Breast epithelium (tissue), 4 donors: Measurements from ENCODE around the gene HES3. TPM values are rescaled to one million over a fixed set of nuclear protein-coding genes. Genes with fewer than 3 reads are reported as not detected.

Source experiments
- DNase-seq, 2 donors: peaks; one replicate each; pipeline ENCODE4 v3.0.0-alpha.2; 2019; ENCODE audit warnings: low spot score in 2 of 2
- H3K27ac ChIP-seq, 2 donors: fragments of 200-600 bp; sonication (generic) in 1 of 2; one replicate each; pipeline ENCODE4 v1.5.1; 2016 to 2019; ENCODE audit warnings: mild to moderate bottlenecking in 1 of 2
- H3K27me3 ChIP-seq, 2 donors: fragments of 200-600 bp; sonication (generic) in 1 of 2; one replicate each; pipeline versions ENCODE4 v1.5.1 to v1.6.0; 2017 to 2019; ENCODE audit warnings: control low read depth in 1 of 2, mild to moderate bottlenecking in 1 of 2
- H3K36me3 ChIP-seq: fragments of 200-600 bp; one replicate; pipeline ENCODE4 v1.5.1; 2019
- H3K4me1 ChIP-seq, 2 donors: fragments of 200-600 bp; sonication (generic); one replicate each; pipeline ENCODE4 v1.5.1; 2016 to 2019; ENCODE audit warnings: control low read depth in 1 of 2
- H3K4me3 ChIP-seq, 3 donors: fragments of 200-600 bp; sonication (generic); 1 replicate in 2 of 3; 2 replicates in 1 of 3; pipeline ENCODE4 v1.5.1; 2016 to 2019; ENCODE audit warnings: mild to moderate bottlenecking in 3 of 3, moderate library complexity in 2 of 3
- H3K9me3 ChIP-seq, 2 donors: fragments of 200-600 bp; sonication (generic) in 1 of 2; one replicate each; pipeline ENCODE4 v1.5.1; 2016 to 2019; ENCODE audit warnings: control low read depth in 1 of 2
- POLR2A ChIP-seq: fragments of 450-650 bp; IDR thresholded peaks from one replicate; pipeline ENCODE4 v1.6.1; 2016; ENCODE audit warnings: antibody characterized with exemption, mild to moderate bottlenecking, moderate library complexity
- POLR2AphosphoS5 ChIP-seq, 3 donors: sonication (generic); formaldehyde crosslinking; IDR thresholded peaks; one replicate each; pipeline ENCODE4 v1.6.1; 2017; ENCODE audit warnings: antibody characterized with exemption in 3 of 3
- intact Hi-C: fragments of 100-400 bp; cut with DNase I; formaldehyde crosslinking; loops from one replicate; pipeline ENCODE4 v1.15.1; 2023; ENCODE audit warnings: low total_unique reads
- total RNA-seq, 3 donors: library from RNA; depleted of rRNA; stranded (reverse); fragments of >200 nt; gene quantifications; one replicate each; pipeline ENCODE4 v1.1.0, GENCODE V29; 2016
- TF ChIP-seq, protein P1 (sequence below), 3 donors: fragments of 450-650 bp; IDR thresholded peaks; one replicate each; pipeline ENCODE4 v1.5.1; 2016 to 2017; ENCODE audit warnings: antibody characterized with exemption in 3 of 3, mild to moderate bottlenecking in 3 of 3, moderate library complexity in 3 of 3

The HES3 gene, protein sequence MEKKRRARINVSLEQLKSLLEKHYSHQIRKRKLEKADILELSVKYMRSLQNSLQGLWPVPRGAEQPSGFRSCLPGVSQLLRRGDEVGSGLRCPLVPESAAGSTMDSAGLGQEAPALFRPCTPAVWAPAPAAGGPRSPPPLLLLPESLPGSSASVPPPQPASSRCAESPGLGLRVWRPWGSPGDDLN
- total RNA-seq, result not detected

DNA sequence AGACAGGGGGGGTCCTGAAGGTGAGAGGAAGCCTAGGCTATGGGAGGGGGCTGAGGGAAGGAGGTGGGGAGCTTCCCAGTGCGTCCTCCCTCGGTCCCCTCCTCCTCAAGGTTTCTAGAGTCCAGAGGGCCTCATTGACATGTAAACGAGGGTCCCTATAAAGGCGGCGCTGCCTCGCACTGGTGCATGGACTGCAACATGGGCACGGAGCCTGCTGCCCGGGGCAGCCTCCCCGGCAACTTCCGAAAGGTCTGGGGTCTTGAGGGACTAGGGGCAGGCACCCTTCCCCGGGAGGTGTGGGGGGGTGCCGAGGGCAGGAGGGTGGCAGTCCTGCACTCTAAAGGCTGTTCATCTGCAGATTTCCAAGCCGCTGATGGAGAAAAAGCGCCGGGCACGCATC is at the start of gene HES3:
Gene HES3, plus strand, starts transcription at position 187 of the 400 bp plus-strand sequence. Its CDS starts 187 bp downstream, at position 374.
- H3K27me3 ChIP-seq, result peaks cover 29 to 78% of the 10 kb centered on the region in 2 donors
- intact Hi-C loops, result loop anchor here (2.0 kb wide), 1 partner anchor 97 kb away; no protein-coding TSS in a partner anchor

DNA sequence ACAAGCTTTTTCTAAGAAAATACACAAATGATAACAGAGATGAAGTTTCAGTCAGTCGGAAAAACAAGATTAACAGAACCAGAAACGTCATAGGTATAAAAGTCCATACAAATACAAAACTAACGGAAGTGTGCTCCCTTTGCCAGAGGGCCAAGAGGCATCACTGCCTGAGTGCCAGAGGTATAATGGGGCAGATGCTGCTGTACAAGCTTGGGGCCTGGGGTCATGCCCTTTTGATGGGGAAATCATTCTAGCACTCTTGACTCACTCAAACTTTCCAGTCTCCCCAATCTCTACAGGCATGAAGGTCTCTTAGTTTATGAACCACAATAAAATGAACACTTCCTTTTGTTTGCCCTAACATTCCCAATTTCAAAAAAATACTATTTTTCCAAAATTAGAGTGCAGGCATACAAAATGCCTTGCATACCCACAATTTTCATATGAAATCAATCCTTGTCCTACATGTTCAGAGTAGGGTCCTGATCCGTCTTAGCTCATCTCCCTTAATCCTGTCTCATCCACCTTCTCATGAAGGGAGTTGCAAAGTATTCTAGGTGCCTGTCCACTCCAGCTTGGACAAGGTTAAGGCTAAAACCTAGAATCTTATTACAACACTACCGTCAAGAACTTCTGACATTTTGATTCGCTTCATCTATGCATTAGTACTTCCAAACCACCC is 46.1 kb upstream of the HES3 start:
- peak overlapping the region; percentile 96 to 99 (median 99) for H3K4me3 ChIP-seq
- no peak overlapping the region for H3K27ac ChIP-seq
- peaks cover 0 to 6% of the 10 kb centered on the region in 2 donors for H3K4me1 ChIP-seq
- H3K9me3 ChIP-seq, result no peaks in the 10 kb centered on the region
- H3K36me3 ChIP-seq, result no peaks in the 10 kb centered on the region
- DNase-seq, result no peak
- no peaks in the 10 kb centered on the region for H3K27me3 ChIP-seq
- TF ChIP-seq, protein P1, sequence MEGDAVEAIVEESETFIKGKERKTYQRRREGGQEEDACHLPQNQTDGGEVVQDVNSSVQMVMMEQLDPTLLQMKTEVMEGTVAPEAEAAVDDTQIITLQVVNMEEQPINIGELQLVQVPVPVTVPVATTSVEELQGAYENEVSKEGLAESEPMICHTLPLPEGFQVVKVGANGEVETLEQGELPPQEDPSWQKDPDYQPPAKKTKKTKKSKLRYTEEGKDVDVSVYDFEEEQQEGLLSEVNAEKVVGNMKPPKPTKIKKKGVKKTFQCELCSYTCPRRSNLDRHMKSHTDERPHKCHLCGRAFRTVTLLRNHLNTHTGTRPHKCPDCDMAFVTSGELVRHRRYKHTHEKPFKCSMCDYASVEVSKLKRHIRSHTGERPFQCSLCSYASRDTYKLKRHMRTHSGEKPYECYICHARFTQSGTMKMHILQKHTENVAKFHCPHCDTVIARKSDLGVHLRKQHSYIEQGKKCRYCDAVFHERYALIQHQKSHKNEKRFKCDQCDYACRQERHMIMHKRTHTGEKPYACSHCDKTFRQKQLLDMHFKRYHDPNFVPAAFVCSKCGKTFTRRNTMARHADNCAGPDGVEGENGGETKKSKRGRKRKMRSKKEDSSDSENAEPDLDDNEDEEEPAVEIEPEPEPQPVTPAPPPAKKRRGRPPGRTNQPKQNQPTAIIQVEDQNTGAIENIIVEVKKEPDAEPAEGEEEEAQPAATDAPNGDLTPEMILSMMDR (IDR thresholded peaks at IDR 0.05), result no peak
- no peak for TF ChIP-seq POLR2A
- TF ChIP-seq POLR2AphosphoS5 (IDR thresholded peaks at IDR 0.05), result no peak
- intact Hi-C loops, result no loop called here

More for the DNA sequence above, at the start of gene HES3:
- Histone ChIP-seq H3K4me3 (no peak within 1 kb of the TSS), H3K36me3 (no peaks in the 10 kb centered on the region), H3K9me3 (no peaks in the 10 kb centered on the region), H3K27ac (no peak within 1 kb of the TSS), H3K4me1 (peaks cover 8 to 10% of the 10 kb centered on the region in 2 donors)
- TF ChIP-seq, protein P1 (IDR thresholded peaks at IDR 0.05), result no peak
- TF ChIP-seq POLR2AphosphoS5 (IDR thresholded peaks at IDR 0.05), result no peak
- TF ChIP-seq POLR2A, result no peak
- no peak for DNase-seq

DNA sequence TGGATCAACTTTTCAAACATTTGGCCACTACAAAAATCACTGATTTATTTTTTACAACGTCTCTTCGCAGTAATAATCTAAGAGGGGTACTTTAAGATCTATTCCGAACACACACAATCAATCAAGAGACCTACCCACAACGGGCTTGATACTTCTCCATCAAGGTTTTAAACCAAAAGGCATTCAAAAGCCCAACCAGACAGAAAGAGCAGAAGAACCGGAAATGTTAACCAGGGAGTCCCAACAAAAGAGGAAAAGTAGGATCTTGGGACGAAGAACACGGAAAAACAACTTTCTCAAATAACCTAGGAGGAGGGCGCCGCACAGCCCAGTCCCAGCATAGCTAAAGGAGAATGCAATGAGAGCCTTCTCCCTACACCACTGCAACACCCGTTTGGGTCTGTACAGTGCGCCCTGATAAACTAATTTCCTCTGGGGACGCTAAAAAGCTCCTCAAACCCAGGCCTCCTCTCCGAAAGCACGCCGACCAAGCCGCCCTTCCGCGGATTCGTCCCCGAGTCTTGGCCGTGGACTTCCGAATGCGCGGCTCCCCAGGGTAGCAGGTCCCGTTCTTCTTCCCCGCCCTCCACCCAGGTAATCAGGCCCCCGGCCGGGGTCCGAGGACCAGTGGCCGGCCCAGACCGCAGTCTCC is 45.2 kb upstream of the HES3 start:
- Histone ChIP-seq H3K9me3 (no peaks in the 10 kb centered on the region), H3K4me3 (peak overlapping the region; percentile 96 to 99 (median 99)), H3K4me1 (peaks cover 0 to 6% of the 10 kb centered on the region in 2 donors), H3K36me3 (no peaks in the 10 kb centered on the region), H3K27me3 (no peaks in the 10 kb centered on the region), H3K27ac (peak overlapping the region; percentile 79 to 83)
- intact Hi-C loops, result no loop called here
- TF ChIP-seq POLR2AphosphoS5 (IDR thresholded peaks at IDR 0.05) (no peak), POLR2A (no peak)
- TF ChIP-seq, protein P1 (IDR thresholded peaks at IDR 0.05), result no peak
- DNase-seq, result no peak

DNA sequence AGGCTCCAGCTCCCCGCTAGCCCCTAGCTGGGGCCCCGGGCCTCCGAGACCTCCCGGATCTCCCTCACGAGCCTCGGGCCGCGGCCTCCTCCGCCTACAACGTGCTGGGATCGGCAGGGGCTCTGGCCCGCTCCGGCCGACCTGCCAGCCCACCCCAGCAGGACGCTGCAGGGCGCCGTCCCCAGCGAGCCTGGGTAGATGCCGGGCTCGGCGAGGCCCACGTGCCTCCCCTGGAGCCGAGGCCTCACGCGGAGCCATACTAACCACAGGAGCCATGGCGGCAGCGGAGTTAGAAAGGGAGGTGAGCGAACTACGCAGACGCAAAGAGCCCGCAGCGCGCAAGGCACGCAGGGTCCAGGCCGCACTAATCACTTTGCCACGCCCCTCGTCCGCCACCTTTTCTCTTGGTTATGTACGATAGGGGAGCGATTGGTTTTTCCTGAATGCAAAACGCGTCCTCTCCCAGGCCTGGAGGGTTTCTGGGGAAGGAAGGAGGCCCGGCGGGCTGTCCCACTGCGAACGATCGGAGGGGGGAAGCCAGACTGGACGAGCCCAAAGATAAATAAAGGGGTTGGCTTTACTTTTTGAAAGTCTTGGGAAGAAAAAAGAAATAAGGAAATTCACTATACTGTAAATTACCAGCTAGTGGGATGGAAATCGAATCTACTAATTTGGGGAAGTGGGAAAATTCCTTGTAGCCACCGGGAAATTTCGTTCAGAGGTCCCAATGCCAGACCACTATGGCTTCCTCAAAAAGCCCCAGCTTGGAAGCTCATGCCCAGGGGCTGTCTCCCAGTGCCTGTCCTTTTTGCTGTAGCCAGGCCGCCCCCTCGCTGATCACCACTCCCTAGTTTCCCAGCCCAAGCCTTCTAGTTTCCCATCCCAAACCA is 44.4 kb upstream of the HES3 start, which contains the start of gene RPL22:
Gene RPL22, minus strand, starts transcription at position 298 of the 890 bp plus-strand sequence. Its CDS starts 22 bp downstream, at position 276.
- H3K9me3 ChIP-seq, result no peaks in the 10 kb centered on the region
- no peaks in the 10 kb centered on the region for H3K27me3 ChIP-seq
- intact Hi-C loops, result no loop called here
- H3K4me1 ChIP-seq, result peaks cover 0 to 6% of the 10 kb centered on the region in 2 donors
- H3K4me3 ChIP-seq, result peak within 1 kb of the TSS; percentile 96 to 99 (median 99)
- H3K27ac ChIP-seq, result peak within 1 kb of the TSS; percentile 80 to 83
- no peaks in the 10 kb centered on the region for H3K36me3 ChIP-seq
- TF ChIP-seq POLR2A (no peak), POLR2AphosphoS5 (IDR thresholded peaks at IDR 0.05) (peak; percentile 87 to 96 (median 90))
- DNase-seq, result peak; percentile 98
